IMR-90 (cell line): ENCODE data around the gene FXN. TPM values are rescaled to one million over a fixed set of nuclear protein-coding genes. Genes with fewer than 3 reads are reported as not detected.

Experiments used
- ATAC-seq: fragments of 200-7000 bp; cut with Tn5 transposase; 2 replicates; pipeline ENCODE4 v1.9.1; 2020; ENCODE audit warnings: low read depth, mild to moderate bottlenecking, moderate library complexity
- BruUV-seq: library from RNA; stranded (reverse); fragments of 400-500 nt; replicated peaks from 2 replicates; lab custom pipeline; 2021; lab: Mats Ljungman, UMichigan
- CTCF ChIA-PET: fragments of 300-600 bp; formaldehyde crosslinking; extraction: SDS; loops from one replicate; lab custom pipeline; 2021; ENCODE audit warnings: antibody characterized with exemption; lab: Yijun Ruan, JAX
- POLR2A ChIA-PET: fragments of 300-600 bp; sonication (Branson Sonifier 250); formaldehyde crosslinking; loops from one replicate; lab custom pipeline; 2022; ENCODE audit warnings: antibody characterized with exemption; ENCODE audit not compliant: unreplicated experiment; lab: Charles Lee
- DNase-seq: peaks from one replicate; pipeline ENCODE4 v3.0.0; 2013
- H2AFZ ChIP-seq: replicated peaks from 2 replicates; pipeline ENCODE3; 2013; ENCODE audit warnings: low read length, mild to moderate bottlenecking; ENCODE audit not compliant: poor library complexity
- H2AK5ac ChIP-seq: 2 replicates; pipeline ENCODE4 v1.6.1; 2013; ENCODE audit warnings: low read depth, low read length, inconsistent platforms
- H2AK9ac ChIP-seq: replicated peaks from 2 replicates; pipeline ENCODE3; 2013; ENCODE audit warnings: mild to moderate bottlenecking, low read depth, low read length, moderate library complexity; ENCODE audit not compliant: poor library complexity
- H2BK120ac ChIP-seq: 2 replicates; pipeline ENCODE4 v1.6.1; 2013; ENCODE audit warnings: low read depth, low read length, inconsistent platforms
- H2BK15ac ChIP-seq: 3 replicates; pipeline ENCODE4 v1.6.1; 2013; ENCODE audit warnings: low read depth, low read length, inconsistent platforms
- H2BK20ac ChIP-seq: 2 replicates; pipeline ENCODE4 v1.6.1; 2013; ENCODE audit warnings: low read depth, mild to moderate bottlenecking, inconsistent platforms, low read length, moderate library complexity
- H2BK5ac ChIP-seq: 2 replicates; pipeline ENCODE4 v1.6.1; 2013; ENCODE audit warnings: mild to moderate bottlenecking, low read depth, low read length, inconsistent platforms; ENCODE audit not compliant: poor library complexity, severe bottlenecking
- H3K14ac ChIP-seq: replicated peaks from 2 replicates; pipeline ENCODE4 v1.6.1; 2013; ENCODE audit warnings: low read depth, low read length, inconsistent platforms
- H3K18ac ChIP-seq: 2 replicates; pipeline ENCODE4 v1.6.1; 2013; ENCODE audit warnings: low read depth, low read length, control low read depth
- H3K23ac ChIP-seq: 2 replicates; pipeline ENCODE4 v1.6.1; 2013; ENCODE audit warnings: low read depth, low read length, inconsistent platforms
- H3K27ac ChIP-seq: 2 replicates; pipeline ENCODE4 v1.5.1; 2013; ENCODE audit warnings: mild to moderate bottlenecking, control low read depth, low read length; ENCODE audit not compliant: insufficient read depth
- H3K27me3 ChIP-seq: 2 replicates; pipeline ENCODE4 v1.6.1; 2013; ENCODE audit warnings: low read length; ENCODE audit not compliant: control insufficient read depth, insufficient read depth
- H3K36me3 ChIP-seq: 2 replicates; pipeline ENCODE4 v1.6.1; 2013; ENCODE audit warnings: low read length, mixed read lengths; ENCODE audit not compliant: control insufficient read depth, insufficient read depth
- H3K4ac ChIP-seq: 2 replicates; pipeline ENCODE4 v1.6.1; 2013; ENCODE audit warnings: low read depth, low read length, inconsistent platforms
- H3K4me1 ChIP-seq: 2 replicates; pipeline ENCODE4 v1.6.1; 2013; ENCODE audit warnings: low read length, mixed read lengths; ENCODE audit not compliant: control insufficient read depth, insufficient read depth
- H3K4me2 ChIP-seq: 2 replicates; pipeline ENCODE4 v1.6.1; 2013; ENCODE audit warnings: low read depth, mild to moderate bottlenecking, control low read depth, low read length, moderate library complexity
- H3K4me3 ChIP-seq: 2 replicates; pipeline ENCODE4 v1.5.1; 2013; ENCODE audit warnings: low read depth, mild to moderate bottlenecking, control low read depth, low read length, moderate library complexity; ENCODE audit not compliant: insufficient read depth
- H3K56ac ChIP-seq: 2 replicates; pipeline ENCODE4 v1.6.1; 2013; ENCODE audit warnings: low read length, inconsistent platforms; ENCODE audit not compliant: insufficient read depth; ENCODE audit errors: extremely low read depth
- H3K79me1 ChIP-seq, 2 experiments: 2 replicates each; pipeline ENCODE4 v1.6.1; 2013; ENCODE audit warnings: low read length in 2 of 2, inconsistent platforms in 1 of 2, low read depth in 1 of 2
- H3K9ac ChIP-seq: 2 replicates; pipeline ENCODE4 v1.6.1; 2013; ENCODE audit warnings: low read depth, low read length, control low read depth
- H3K9me1 ChIP-seq: 2 replicates; pipeline ENCODE4 v1.6.1; 2013; ENCODE audit warnings: low read length, inconsistent platforms; ENCODE audit not compliant: insufficient read depth
- H3K9me3 ChIP-seq: 2 replicates; pipeline ENCODE4 v1.6.1; 2013; ENCODE audit warnings: low read length; ENCODE audit not compliant: control insufficient read depth, insufficient read depth
- H4K20me1 ChIP-seq: 2 replicates; pipeline ENCODE4 v1.6.1; 2013; ENCODE audit warnings: low read length, inconsistent platforms; ENCODE audit not compliant: insufficient read depth
- H4K5ac ChIP-seq: 2 replicates; pipeline ENCODE4 v1.6.1; 2013; ENCODE audit warnings: mild to moderate bottlenecking, low read depth, low read length, control low read depth
- H4K8ac ChIP-seq, 2 experiments: 2 replicates each; pipeline ENCODE4 v1.6.1; 2013; ENCODE audit warnings: low read depth in 2 of 2, low read length in 2 of 2, control low read depth in 1 of 2, inconsistent platforms in 1 of 2
- H4K91ac ChIP-seq: 2 replicates; pipeline ENCODE4 v1.6.1; 2013; ENCODE audit warnings: low read depth, low read length, inconsistent platforms; ENCODE audit not compliant: insufficient read depth
- CEBPB ChIP-seq: IDR thresholded peaks from 2 replicates; pipeline ENCODE4 v1.6.1; 2012; ENCODE audit warnings: low read depth, low read length, improper control_type of control experiment
- MAFK ChIP-seq: IDR thresholded peaks from 2 replicates; pipeline ENCODE4 v1.6.1; 2012; ENCODE audit warnings: low read depth, low read length, improper control_type of control experiment
- MAZ ChIP-seq: IDR thresholded peaks from 2 replicates; pipeline ENCODE4 v1.6.1; 2012; ENCODE audit warnings: low read depth, mild to moderate bottlenecking, low read length, improper control_type of control experiment, moderate library complexity, borderline replicate concordance
- NFE2L2 ChIP-seq: fragments of 150-350 bp; IDR thresholded peaks from 2 replicates; pipeline ENCODE4 v1.6.1; 2016; ENCODE audit warnings: low read depth, mild to moderate bottlenecking, low read length
- RFX5 ChIP-seq: IDR thresholded peaks from 2 replicates; pipeline ENCODE4 v1.8.0; 2012; ENCODE audit warnings: low read depth, mild to moderate bottlenecking, low read length, moderate library complexity
- WGBS, 2 experiments: methylation state at CpG; one replicate each; pipeline versions ENCODE4 v1.1.5 to v1.1.7; 2013; ENCODE audit warnings: missing lambda C conversion rate in 2 of 2; ENCODE audit not compliant: insufficient read length in 1 of 2; ENCODE audit errors: extremely low coverage in 2 of 2; 5-methylcytosine and 5-hydroxymethylcytosine counted together
- dilution Hi-C: fragments of 300-500 bp; cut with HindIII; formaldehyde crosslinking; loops from one replicate; pipeline ENCODE4 v1.14.3; 2018; ENCODE audit warnings: low sequenced_read_pairs; ENCODE audit not compliant: unreplicated experiment
- in situ Hi-C: fragments of 300-500 bp; cut with MboI; formaldehyde crosslinking; loops from 3 replicates; pipeline ENCODE4 v1.14.3; 2019; ENCODE audit warnings: low sequenced_read_pairs, inconsistent platforms, mixed read lengths
- intact Hi-C: fragments of 100-400 bp; cut with micrococcal nuclease; formaldehyde crosslinking; loops from 2 replicates; pipeline ENCODE4 v1.10.0; 2022
- polyA plus RNA-seq, 3 experiments: library from polyadenylated mRNA; depleted of rRNA; stranded (reverse); fragments of >200 nt; gene quantifications; 2 replicates each; pipeline ENCODE4 v1.2.3, GENCODE V29; 2012; ENCODE audit warnings: low replicate concordance in 1 of 3
- total RNA-seq: library from RNA; depleted of rRNA; stranded (reverse); fragments of >200 nt; gene quantifications from 2 replicates; pipeline ENCODE4 v1.2.3, GENCODE V29; 2012

Gene FXN
- total and polyA plus RNA-seq, 2 of the 4 experiments (the other 2 are of a cell fraction) = 3.9 to 18.1 TPM

- Histone ChIP-seq H3K79me1 (no peaks in the 10 kb centered on the region), H2AFZ (no peak overlapping the region), H3K4me1 (no peaks in the 10 kb centered on the region), H3K9ac (no peak overlapping the region), H2AK9ac (no peak overlapping the region), H3K56ac (no peak overlapping the region), H4K20me1 (no peaks in the 10 kb centered on the region), H3K4ac (no peak overlapping the region), H3K36me3 (peaks cover 9% of the 10 kb centered on the region), H4K5ac (no peak overlapping the region), H3K14ac (no peak overlapping the region), H2BK120ac (no peak overlapping the region), H3K18ac (no peak overlapping the region), H2BK15ac (no peak overlapping the region), H3K27ac (no peak overlapping the region), H2BK5ac (no peak overlapping the region), H3K9me1 (peaks cover 4% of the 10 kb centered on the region; the same call in 1 of the 2 replicates), H3K9me3 (no peaks in the 10 kb centered on the region), H3K4me2 (no peak overlapping the region), H3K4me3 (no peak overlapping the region), H4K91ac (no peak overlapping the region), H3K27me3 (no peaks in the 10 kb centered on the region), H3K23ac (no peak overlapping the region), H2BK20ac (no peak overlapping the region), H2AK5ac (no peak overlapping the region), H4K8ac (no peak overlapping the region)
- intact Hi-C loops = no loop called here
- TF ChIP-seq MAZ (no peak), MAFK (no peak), RFX5 (no peak), CEBPB (no peak), NFE2L2 (no peak)
- CTCF ChIA-PET = no interaction called here
- BruUV-seq = no TSS peak
- ATAC-seq (no peak), DNase-seq (no peak)
- dilution Hi-C loops = no loop called here
- no CpG with 5 or more reads among the region's 3 CpGs for WGBS, 2 experiments
- in situ Hi-C loops = loop anchor here (25.0 kb wide), 1 partner anchor 491 kb away; no protein-coding TSS in a partner anchor
- POLR2A ChIA-PET = no interaction called here
These were observed 35.5 kb downstream of the FXN start for GRCh38 chr9:69071059-69071458.
